ENCODE results near the gene ITCH. TPM values are rescaled to one million over a fixed set of nuclear protein-coding genes. Genes with fewer than 3 reads are reported as not detected.
"Not testable (repeated sequence)": the region's sequence is repeated elsewhere in the genome, so short reads cannot be mapped to it uniquely, and the experiment has no call there.

The ITCH gene
- total and polyA plus RNA-seq, 2 of the 8 experiments (the other 6 are each of a cell fraction or from before 2014, with no cell fraction given): 3.9 to 45.2 TPM

DNA sequence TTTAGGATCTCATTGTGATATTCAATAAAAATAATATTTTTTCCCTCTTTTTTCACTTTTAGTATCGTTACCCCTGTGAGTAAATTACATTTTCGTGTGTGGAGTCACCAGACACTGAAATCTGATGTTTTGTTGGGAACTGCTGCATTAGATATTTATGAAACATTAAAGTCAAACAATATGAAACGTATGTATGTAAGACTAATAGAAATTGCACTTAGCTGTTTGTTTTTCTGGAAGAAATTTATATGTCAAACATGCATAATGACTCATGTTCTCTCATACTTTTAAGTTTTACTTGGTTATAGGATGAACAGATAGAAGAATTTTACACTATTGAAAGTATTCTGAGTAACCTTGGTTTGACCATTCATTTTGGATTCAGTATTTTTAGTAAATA, 49.4 kb downstream of the ITCH start (continued):
- TF ChIP-seq, protein P1, sequence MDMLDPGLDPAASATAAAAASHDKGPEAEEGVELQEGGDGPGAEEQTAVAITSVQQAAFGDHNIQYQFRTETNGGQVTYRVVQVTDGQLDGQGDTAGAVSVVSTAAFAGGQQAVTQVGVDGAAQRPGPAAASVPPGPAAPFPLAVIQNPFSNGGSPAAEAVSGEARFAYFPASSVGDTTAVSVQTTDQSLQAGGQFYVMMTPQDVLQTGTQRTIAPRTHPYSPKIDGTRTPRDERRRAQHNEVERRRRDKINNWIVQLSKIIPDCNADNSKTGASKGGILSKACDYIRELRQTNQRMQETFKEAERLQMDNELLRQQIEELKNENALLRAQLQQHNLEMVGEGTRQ (IDR thresholded peaks at IDR 0.05; ENCODE audit: low read length): no peak
- no peak for TF ChIP-seq TAF1 (IDR thresholded peaks at IDR 0.05; ENCODE audit: low read depth, low read length)
- no peak for TF ChIP-seq CREB1 (IDR thresholded peaks at IDR 0.05)
- no peak for TF ChIP-seq ZNF274 (IDR thresholded peaks at IDR 0.05; ENCODE audit: borderline replicate concordance, extremely low read depth, low read length)

GRCh38 chr20:34414525-34414924, 51.5 kb downstream of the ITCH start:
- H3K23ac ChIP-seq (ENCODE audit: insufficient read length); H4K5ac ChIP-seq (ENCODE audit: insufficient read length, low read depth, low read length); H3K79me1 ChIP-seq (ENCODE audit: low read depth, low read length); H3K4ac ChIP-seq (replicated peaks; ENCODE audit: insufficient read length, low read depth, low read length); H4K8ac ChIP-seq (ENCODE audit: extremely low read depth, insufficient read depth, low read length); H3K56ac ChIP-seq (replicated peaks; ENCODE audit: insufficient read length, low read depth, low read length); H2BK5ac ChIP-seq (ENCODE audit: low read depth, low read length); H3K4me2 ChIP-seq (ENCODE audit: insufficient read depth in 1 of 2, low read depth in 2 of 2, low read length in 2 of 2); H3K27me3 ChIP-seq (replicated peaks in 1 of 4; ENCODE audit: control insufficient read depth in 3 of 4, extremely low read depth in 1 of 4, insufficient read depth in 3 of 4, low read length in 3 of 4); H3K14ac ChIP-seq (ENCODE audit: insufficient read length); H3K9ac ChIP-seq (replicated peaks in 1 of 4; ENCODE audit: extremely low read depth in 1 of 4, low read depth in 3 of 4, low read length in 3 of 4); H2AFZ ChIP-seq (ENCODE audit: low read length); FAIRE-seq; H3K4me1 ChIP-seq (replicated peaks in 1 of 4; ENCODE audit: control insufficient read depth in 3 of 4, insufficient read depth in 4 of 4, low read length in 3 of 4); H4K20me1 ChIP-seq (replicated peaks in 1 of 2; ENCODE audit: control insufficient read depth in 1 of 2, insufficient read depth in 2 of 2, low read length in 2 of 2); H2AK5ac ChIP-seq (ENCODE audit: low read depth, low read length); H3K18ac ChIP-seq (ENCODE audit: extremely low read depth, low read length); H4K91ac ChIP-seq (replicated peaks; ENCODE audit: insufficient read length, low read length); H3K23me2 ChIP-seq (ENCODE audit: low read depth, low read length); H3K27ac ChIP-seq (ENCODE audit: low read depth, low read length); H3K79me2 ChIP-seq (ENCODE audit: control insufficient read depth in 1 of 2, insufficient read depth in 2 of 2, low read length in 2 of 2); DNase-seq (ENCODE audit: low read depth in 1 of 2, low spot score in 2 of 2); H2BK15ac ChIP-seq (ENCODE audit: low read length); H3K4me3 ChIP-seq (ENCODE audit: extremely low read depth in 1 of 4, insufficient read depth in 2 of 4, low read depth in 3 of 4, low read length in 4 of 4); H3K9me3 ChIP-seq (ENCODE audit: insufficient read depth in 2 of 2, low read depth in 1 of 2, low read length in 1 of 2); POLR2A ChIA-PET (ENCODE audit: partially characterized antibody); H2BK20ac ChIP-seq (ENCODE audit: low read length); H2BK120ac ChIP-seq (replicated peaks; ENCODE audit: low read depth, low read length); H2BK12ac ChIP-seq (ENCODE audit: low read depth, low read length): not testable (repeated sequence)
- WGBS, 2 experiments (ENCODE audit: extremely low coverage in 1 of 2, insufficient coverage in 1 of 2, insufficient read length in 1 of 2, insufficient replicate concordance in 2 of 2, low coverage in 1 of 2, low lambda C conversion rate in 2 of 2, missing lambda C conversion rate in 1 of 2): 93% methylated on average over 10 of the region's 10 CpGs; no CpG with 5 or more reads in 1 of the 2 experiments
- CTCF ChIA-PET (ENCODE audit: partially characterized antibody): interaction anchor here (1.3 to 5.0 kb wide), 2 partner anchors 101 to 108 kb away, joined by 4 to 21 read pairs; no protein-coding TSS in a partner anchor
- peaks cover 4 to 54% (median 16%) of the 10 kb centered on the region in 4 experiments; a peak in 7 of 8 replicates for H3K36me3 ChIP-seq (ENCODE audit: control insufficient read depth in 2 of 4, insufficient read depth in 4 of 4, low read length in 3 of 4)
